GM19025 (cell line): ENCODE measurements around the gene CA4.

ENCODE experiments used
- ATAC-seq: cut with Tn5 transposase; IDR thresholded peaks from one replicate; pipeline ENCODE4 v1.9.1; 2021; ENCODE audit warnings: mild to moderate bottlenecking, low read depth, moderate library complexity; ENCODE audit not compliant: unreplicated experiment

Gene CA4

DNA sequence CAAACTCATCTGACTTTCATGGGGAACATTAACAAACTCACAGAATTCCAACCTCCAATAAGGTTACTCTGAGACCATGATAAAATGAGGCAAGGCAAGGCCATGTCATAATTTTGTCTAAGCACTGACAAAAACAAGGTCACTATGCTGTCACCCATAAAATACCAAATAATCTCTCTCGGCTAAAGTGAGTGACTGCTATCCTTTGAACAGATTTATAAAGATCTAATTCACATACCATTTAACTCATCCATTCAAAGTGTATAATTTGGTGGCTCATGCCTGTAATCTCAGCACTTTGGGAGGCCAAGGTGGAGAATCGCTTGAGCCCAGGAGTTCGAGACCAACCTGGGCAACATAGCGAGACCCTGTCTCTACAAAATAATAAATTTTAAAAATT, 20.6 kb upstream of the CA4 start:
- no peak for ATAC-seq

- ATAC-seq = no peak
Measured at GRCh38 chr17:60130466-60130865, 19.3 kb upstream of the CA4 start.

GRCh38 chr17:60134396-60135150, 15.2 kb upstream of the CA4 start:
- no peak for ATAC-seq

- ATAC-seq = peak; percentile 91
Measured at GRCh38 chr17:60135151-60135950, 14.4 kb upstream of the CA4 start.

DNA sequence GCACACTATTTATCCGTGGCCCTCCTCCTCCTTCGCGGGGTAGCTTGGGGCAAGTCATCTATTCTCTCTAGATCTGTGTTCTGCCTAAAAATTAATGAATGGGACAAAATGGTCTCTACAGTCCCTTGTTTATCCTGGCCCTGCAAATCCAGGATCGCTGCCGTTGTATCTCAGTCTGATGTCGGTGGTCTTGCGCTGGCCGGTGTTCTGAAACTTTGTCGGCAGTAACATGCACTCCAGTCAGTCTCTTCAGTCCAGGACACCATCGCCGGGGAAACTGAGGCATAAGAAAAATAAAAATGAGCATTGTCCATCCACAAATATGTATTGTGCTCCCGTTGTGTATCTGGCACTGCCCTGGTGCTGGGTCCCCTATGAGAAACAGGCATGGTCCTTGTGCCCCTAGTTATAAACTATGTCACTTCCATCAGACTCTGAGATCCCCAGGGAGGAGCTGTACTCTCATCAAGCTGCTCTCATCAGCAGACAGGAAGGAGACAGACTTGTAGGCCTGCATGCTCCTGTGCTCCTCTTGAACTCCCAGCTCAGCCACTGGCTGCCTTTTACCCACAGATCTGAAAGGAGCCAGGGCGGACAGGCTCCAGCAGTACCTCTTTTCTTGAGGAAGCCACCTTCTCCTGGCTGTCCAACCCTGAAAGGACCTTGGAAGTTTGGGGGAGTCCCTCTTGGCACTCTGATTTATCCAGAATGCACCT, 13.7 kb upstream of the CA4 start:
- ATAC-seq = no peak

GRCh38 chr17:60137731-60138130, 12.0 kb upstream of the CA4 start:
- no peak for ATAC-seq

- no peak for ATAC-seq
Measured at GRCh38 chr17:60138769-60139437, 10.9 kb upstream of the CA4 start.

DNA sequence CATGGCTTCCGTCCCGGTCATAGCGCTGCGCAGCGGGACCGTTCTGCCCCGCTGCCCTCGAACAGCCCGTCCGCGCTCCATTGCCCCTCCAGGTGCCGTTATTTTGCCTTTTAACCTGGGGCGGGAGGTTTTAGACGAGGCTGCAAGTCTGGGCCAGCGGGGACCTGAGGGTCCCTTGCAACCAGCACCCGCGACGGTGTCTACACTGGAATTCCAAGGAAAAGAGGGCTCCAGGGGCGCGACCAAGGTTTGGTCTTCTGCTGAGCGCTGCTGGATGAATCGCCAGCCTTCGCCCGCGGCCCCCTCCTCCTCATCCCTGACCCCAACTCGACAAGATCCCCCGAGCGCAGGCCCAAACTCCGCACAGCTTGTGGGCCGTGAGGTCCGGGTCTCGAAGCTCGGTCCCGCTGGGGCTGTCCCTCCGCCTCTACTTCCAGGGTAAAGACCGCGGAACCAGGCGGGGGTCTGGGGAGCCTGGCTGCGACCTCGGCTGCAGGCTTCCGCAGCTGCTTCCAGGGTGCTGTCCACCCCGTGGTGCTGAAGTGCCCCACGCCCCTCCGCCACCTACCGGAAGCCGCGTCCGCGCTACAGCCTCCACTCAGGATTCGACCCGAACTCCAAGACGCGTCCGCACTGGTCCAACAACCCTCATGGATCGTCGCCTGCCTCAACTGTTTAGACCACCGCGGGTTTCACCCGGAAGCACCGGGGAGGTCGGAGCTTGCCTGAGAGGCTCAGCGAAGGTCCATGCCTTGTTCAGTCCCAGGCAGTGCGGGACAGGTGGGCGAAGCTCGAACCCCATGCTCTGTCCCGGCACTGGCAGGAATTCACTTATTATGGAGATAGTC, 10.1 kb upstream of the CA4 start:
- ATAC-seq = no peak

- ATAC-seq = no peak
Measured at GRCh38 chr17:60141111-60142018, 8.4 kb upstream of the CA4 start.

DNA sequence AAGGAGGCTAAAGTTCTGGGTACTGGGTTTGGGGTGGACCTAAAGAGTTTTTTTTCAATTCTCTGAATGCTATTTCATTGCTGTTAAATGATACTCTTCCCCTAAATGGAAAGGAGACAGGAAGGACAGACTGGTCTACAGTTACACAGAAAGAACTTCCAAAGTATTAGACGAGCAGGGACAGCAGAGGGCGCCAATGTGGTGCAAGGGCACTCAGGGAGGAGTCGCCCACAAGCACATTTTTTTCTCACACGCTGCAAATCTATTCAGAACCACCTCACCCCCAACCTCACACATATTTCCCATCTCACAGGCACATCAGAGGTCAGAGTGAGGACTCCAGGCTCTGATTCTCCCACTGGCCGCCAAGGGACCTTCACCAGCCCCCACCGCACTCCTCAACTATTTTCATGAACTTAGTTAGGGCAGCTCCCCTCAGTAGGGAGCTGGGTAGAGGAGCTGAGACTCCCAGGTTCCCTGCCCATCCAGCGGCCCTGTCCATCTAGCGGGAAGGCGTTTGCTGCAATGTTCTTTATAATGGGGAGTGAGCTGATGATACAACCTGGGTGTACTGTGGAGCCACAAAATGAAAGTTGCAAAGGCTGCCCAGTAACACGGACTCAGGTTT, 6.8 kb upstream of the CA4 start:
- ATAC-seq = peak; percentile 66

DNA sequence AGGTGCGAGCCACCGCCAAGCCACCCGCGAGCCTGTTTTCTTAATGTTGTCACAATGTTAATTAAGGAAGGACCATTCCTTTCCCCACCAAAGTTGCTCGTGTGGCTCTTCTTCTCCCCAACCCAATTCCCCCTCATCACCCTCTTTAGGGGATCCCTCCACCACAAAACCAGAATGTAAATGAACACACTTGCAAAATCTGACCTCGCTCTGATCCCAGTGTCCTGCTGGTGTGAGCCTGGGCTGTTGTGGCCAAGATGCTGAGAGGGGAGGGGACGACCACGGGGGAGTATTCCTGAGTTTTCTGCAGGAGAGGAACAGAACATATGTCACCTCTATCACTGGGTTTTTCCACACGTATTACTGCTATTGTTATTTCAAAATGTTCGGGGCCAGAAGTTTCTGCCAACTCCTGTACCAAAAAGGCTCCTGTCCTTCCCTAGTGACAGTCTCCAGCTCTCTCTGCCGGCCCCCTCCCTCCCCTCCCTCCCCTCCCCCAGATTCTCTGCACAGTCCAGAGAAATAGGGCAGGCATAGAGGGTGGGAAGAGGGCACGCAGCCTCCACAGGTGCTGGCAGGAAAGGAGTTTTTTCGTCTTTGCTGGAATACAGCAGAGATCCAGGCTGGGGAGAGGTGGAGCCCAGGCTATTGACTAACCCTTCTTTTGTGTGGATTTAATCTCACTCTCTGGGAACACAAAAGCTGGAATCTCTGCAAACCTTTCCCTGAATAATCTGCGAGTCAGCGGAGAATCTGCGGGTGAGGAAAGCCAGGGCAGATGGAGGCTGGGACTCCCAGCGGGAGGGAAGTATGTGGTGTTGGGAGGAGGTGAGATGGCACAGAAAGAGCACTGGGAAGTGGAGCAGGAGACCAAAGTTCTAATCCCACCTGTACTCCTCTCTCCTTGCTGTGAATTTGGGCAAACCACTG, 4.5 kb upstream of the CA4 start:
- no peak for ATAC-seq

- ATAC-seq = no peak
Measured at GRCh38 chr17:60146206-60146605, 3.6 kb upstream of the CA4 start.

- no peak for ATAC-seq
Measured at GRCh38 chr17:60147553-60148223, 2.1 kb upstream of the CA4 start.

GRCh38 chr17:60148373-60148772, 1.4 kb upstream of the CA4 start:
- ATAC-seq = no peak

GRCh38 chr17:60151355-60151754, 1.6 kb downstream of the CA4 start:
- peak; percentile 66 for ATAC-seq

DNA sequence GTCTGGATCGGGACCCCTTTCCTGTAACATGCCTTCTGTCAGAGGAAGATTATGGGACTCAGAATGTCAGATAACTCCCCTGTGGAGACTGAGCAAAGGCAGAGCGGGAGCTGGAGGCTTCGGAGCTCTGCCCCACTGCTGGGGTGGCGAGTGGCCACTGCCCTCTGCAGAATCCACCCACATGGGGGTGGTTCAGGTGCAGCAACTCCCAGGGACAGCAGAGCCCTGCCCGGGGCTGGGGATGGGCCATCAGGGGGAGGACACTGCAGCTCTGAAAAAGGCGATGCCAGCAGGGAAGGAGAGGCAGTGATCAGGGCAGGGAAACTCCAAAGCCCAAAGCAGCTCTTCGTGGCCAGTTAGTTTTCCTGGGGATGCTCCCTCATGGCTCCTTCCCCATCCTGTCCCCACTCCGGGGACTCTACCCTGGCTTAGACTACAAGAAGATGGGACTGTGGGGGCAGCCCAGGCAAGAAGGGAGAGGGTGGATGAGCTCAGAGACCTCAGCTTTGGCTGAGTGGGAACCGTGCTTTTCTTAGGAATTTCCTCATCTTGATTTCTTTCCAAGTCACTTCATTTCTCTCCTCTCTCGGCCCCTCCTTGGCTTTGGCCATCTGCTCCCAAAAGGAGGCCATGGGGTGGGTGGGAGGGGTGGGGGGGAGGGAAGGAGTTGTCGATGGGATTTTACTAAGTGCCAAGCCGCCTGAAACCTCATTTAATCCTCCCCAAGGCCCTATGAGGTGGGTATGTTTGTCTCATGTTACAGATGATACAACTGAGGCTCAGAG, 4.0 kb downstream of the CA4 start:
- ATAC-seq = no peak
